HG02943 (cell line): ENCODE data around the gene ARHGEF4.

Experiments
- ATAC-seq: cut with Tn5 transposase; IDR thresholded peaks from one replicate; pipeline ENCODE4 v1.9.1; 2021; ENCODE audit warnings: mild to moderate bottlenecking, low read depth, moderate library complexity; ENCODE audit not compliant: unreplicated experiment

Gene ARHGEF4

GRCh38 chr2:131044757-131045150, 208.0 kb downstream of the ARHGEF4 start:
- ATAC-seq = no peak

- no peak for ATAC-seq
Observed at GRCh38 chr2:131045286-131046027, 208.7 kb downstream of the ARHGEF4 start.

- no peak for ATAC-seq
Observed at GRCh38 chr2:131046028-131046917, 209.6 kb downstream of the ARHGEF4 start.

GRCh38 chr2:131046918-131047652, 210.4 kb downstream of the ARHGEF4 start:
- ATAC-seq = no peak

- ATAC-seq = no peak
Observed at GRCh38 chr2:131047920-131048560, 211.3 kb downstream of the ARHGEF4 start.

GRCh38 chr2:131048641-131049040, 211.9 kb downstream of the ARHGEF4 start:
- no peak for ATAC-seq

GRCh38 chr2:131049150-131049718, 212.5 kb downstream of the ARHGEF4 start:
- no peak for ATAC-seq

- no peak for ATAC-seq
Observed at GRCh38 chr2:131050896-131051295, 214.2 kb downstream of the ARHGEF4 start.

- no peak for ATAC-seq
Observed at GRCh38 chr2:131052741-131053263, 216.1 kb downstream of the ARHGEF4 start.

- ATAC-seq = no peak
Observed at GRCh38 chr2:131054488-131054887, 217.8 kb downstream of the ARHGEF4 start.

- no peak for ATAC-seq
Observed at GRCh38 chr2:131055169-131056065, 218.7 kb downstream of the ARHGEF4 start.

- no peak for ATAC-seq
Observed at GRCh38 chr2:131056204-131056931, 219.7 kb downstream of the ARHGEF4 start.

- ATAC-seq = no peak
Observed at GRCh38 chr2:131056932-131057287, 220.2 kb downstream of the ARHGEF4 start.

- ATAC-seq = no peak
Observed at GRCh38 chr2:131058214-131058843, 221.6 kb downstream of the ARHGEF4 start.

- ATAC-seq = no peak
Observed at GRCh38 chr2:131058920-131059319, 222.2 kb downstream of the ARHGEF4 start.

GRCh38 chr2:131063501-131064283, 227.0 kb downstream of the ARHGEF4 start:
- no peak for ATAC-seq
